ENCODE data around the gene BAG3.
"Not testable (repeated sequence)": the region's sequence is repeated elsewhere in the genome, so short reads cannot be mapped to it uniquely, and the experiment has no call there.

The BAG3 gene

GRCh38 chr10:119611433-119611832 is 39.7 kb upstream of the BAG3 start:
- H3K27me3 ChIP-seq = no peaks in the 10 kb centered on the region
- no peaks in the 10 kb centered on the region for H3K4me1 ChIP-seq
- H3K36me3 ChIP-seq = no peaks in the 10 kb centered on the region
- H3K4me3 ChIP-seq (ENCODE audit: low read depth, low read length) = no peak overlapping the region
- no peaks in the 10 kb centered on the region for H3K9me3 ChIP-seq
- no peak for DNase-seq
- TF ChIP-seq CTCF (IDR thresholded peaks at IDR 0.05; ENCODE audit: low read depth, low read length) = no peak

GRCh38 chr10:119613741-119614140 is 37.4 kb upstream of the BAG3 start:
- no peak overlapping the region for H3K4me3 ChIP-seq (ENCODE audit: low read depth, low read length)
- no peak for DNase-seq
- H3K27me3 ChIP-seq = no peaks in the 10 kb centered on the region
- TF ChIP-seq CTCF (IDR thresholded peaks at IDR 0.05; ENCODE audit: low read depth, low read length) = no peak
- peaks cover 4% of the 10 kb centered on the region for H3K4me1 ChIP-seq
- no peaks in the 10 kb centered on the region for H3K9me3 ChIP-seq
- no peaks in the 10 kb centered on the region for H3K36me3 ChIP-seq

GRCh38 chr10:119614686-119615085 is 36.5 kb upstream of the BAG3 start:
- no peak for TF ChIP-seq CTCF (IDR thresholded peaks at IDR 0.05; ENCODE audit: low read depth, low read length)
- Histone ChIP-seq H3K27me3 (no peaks in the 10 kb centered on the region), H3K4me3 (ENCODE audit: low read depth, low read length) (no peak overlapping the region), H3K9me3 (no peaks in the 10 kb centered on the region), H3K36me3 (no peaks in the 10 kb centered on the region), H3K4me1 (peaks cover 7% of the 10 kb centered on the region)
- DNase-seq = no peak

- Histone ChIP-seq H3K27me3 (no peaks in the 10 kb centered on the region), H3K4me3 (ENCODE audit: low read depth, low read length) (no peak overlapping the region), H3K4me1 (peaks cover 20% of the 10 kb centered on the region), H3K9me3 (no peaks in the 10 kb centered on the region), H3K36me3 (no peaks in the 10 kb centered on the region)
- DNase-seq = no peak
- TF ChIP-seq CTCF (IDR thresholded peaks at IDR 0.05; ENCODE audit: low read depth, low read length) = no peak
Measured at GRCh38 chr10:119616882-119617570, 34.2 kb upstream of the BAG3 start.

- H3K9me3 ChIP-seq = no peaks in the 10 kb centered on the region
- H3K36me3 ChIP-seq = no peaks in the 10 kb centered on the region
- H3K4me3 ChIP-seq (ENCODE audit: low read depth, low read length) = no peak overlapping the region
- no peak for DNase-seq
- H3K27me3 ChIP-seq = no peaks in the 10 kb centered on the region
- H3K4me1 ChIP-seq = peaks cover 20% of the 10 kb centered on the region
- TF ChIP-seq CTCF (IDR thresholded peaks at IDR 0.05; ENCODE audit: low read depth, low read length) = no peak
Measured at GRCh38 chr10:119619215-119619614, 32.0 kb upstream of the BAG3 start.

GRCh38 chr10:119619811-119620210 is 31.4 kb upstream of the BAG3 start:
- H3K36me3 ChIP-seq; H3K27me3 ChIP-seq; H3K4me3 ChIP-seq (ENCODE audit: low read depth, low read length); DNase-seq; H3K9me3 ChIP-seq: not testable (repeated sequence)
- H3K4me1 ChIP-seq = peaks cover 20% of the 10 kb centered on the region

All from BE2C (cell line).